H1 (cell line): ENCODE results near the gene LRRC45. TPM values are rescaled to one million over a fixed set of nuclear protein-coding genes. Genes with fewer than 3 reads are reported as not detected.

Experiments
- CTCF ChIA-PET: fragments of 300-600 bp; sonication (Branson Sonifier 250); formaldehyde crosslinking; loops from one replicate; lab custom pipeline; 2021; ENCODE audit not compliant: partially characterized antibody; lab: Charles Lee
- POLR2A ChIA-PET: fragments of 300-600 bp; sonication (Branson Sonifier 250); formaldehyde crosslinking; loops from one replicate; lab custom pipeline; 2021; ENCODE audit warnings: inconsistent platforms; ENCODE audit not compliant: partially characterized antibody; lab: Charles Lee
- DNase-seq, 2 experiments: peaks; one replicate each; pipeline versions ENCODE4 v3.0.0 to v3.0.0-alpha.2; 2010 to 2022; ENCODE audit warnings: low spot score in 2 of 2, low read depth in 1 of 2, mixed read lengths in 1 of 2
- FAIRE-seq: peaks from 2 replicates; lab custom pipeline; 2011; peaks lifted over from hg19 to GRCh38; lab: Jason Lieb, UNC
- H2AFZ ChIP-seq: 2 replicates; pipeline ENCODE4 v1.8.1; 2012; ENCODE audit warnings: low read length, inconsistent platforms
- H2AK5ac ChIP-seq: 2 replicates; pipeline ENCODE4 v1.6.1; 2013; ENCODE audit warnings: low read depth, low read length
- H2BK120ac ChIP-seq: replicated peaks from 2 replicates; pipeline ENCODE3; 2013; ENCODE audit warnings: low read depth, low read length, inconsistent platforms
- H2BK12ac ChIP-seq: 2 replicates; pipeline ENCODE4 v1.6.1; 2013; ENCODE audit warnings: low read depth, low read length
- H2BK15ac ChIP-seq: 2 replicates; pipeline ENCODE4 v1.6.1; 2013; ENCODE audit warnings: low read length
- H2BK20ac ChIP-seq: 2 replicates; pipeline ENCODE4 v1.6.1; 2013; ENCODE audit warnings: low read length
- H2BK5ac ChIP-seq: 2 replicates; pipeline ENCODE4 v1.6.1; 2013; ENCODE audit warnings: low read depth, low read length
- H3K14ac ChIP-seq: 2 replicates; pipeline ENCODE4 v1.6.1; 2013; ENCODE audit warnings: inconsistent platforms; ENCODE audit not compliant: insufficient read length
- H3K18ac ChIP-seq: 2 replicates; pipeline ENCODE4 v1.6.1; 2013; ENCODE audit warnings: low read length; ENCODE audit errors: extremely low read depth
- H3K23ac ChIP-seq: 2 replicates; pipeline ENCODE4 v1.6.1; 2013; ENCODE audit warnings: inconsistent platforms; ENCODE audit not compliant: insufficient read length
- H3K23me2 ChIP-seq: 2 replicates; pipeline ENCODE4 v1.6.1; 2013; ENCODE audit warnings: low read depth, low read length
- H3K27ac ChIP-seq: 2 replicates; pipeline ENCODE4 v1.6.1; 2011; ENCODE audit warnings: low read depth, low read length, inconsistent platforms
- H3K27me3 ChIP-seq, 4 experiments: replicated peaks in 1 of 4; 1 replicate in 1 of 4; 2 replicates in 3 of 4; pipeline versions ENCODE4 v1.6.1 to v1.8.1; 2011 to 2013; ENCODE audit warnings: low read length in 3 of 4, mild to moderate bottlenecking in 3 of 4, inconsistent platforms in 2 of 4, mixed read lengths in 2 of 4, moderate library complexity in 1 of 4; ENCODE audit not compliant: control insufficient read depth in 3 of 4, insufficient read depth in 3 of 4; ENCODE audit errors: extremely low read depth in 1 of 4
- H3K36me3 ChIP-seq, 4 experiments: 2 replicates each; pipeline versions ENCODE4 v1.6.1 to v1.8.1; 2011 to 2013; ENCODE audit warnings: mild to moderate bottlenecking in 4 of 4, low read length in 3 of 4, moderate library complexity in 2 of 4, control low read depth in 1 of 4, inconsistent platforms in 1 of 4; ENCODE audit not compliant: insufficient read depth in 4 of 4, control insufficient read depth in 2 of 4
- H3K4ac ChIP-seq: replicated peaks from 2 replicates; pipeline ENCODE3; 2013; ENCODE audit warnings: low read length, low read depth, mixed read lengths, inconsistent platforms; ENCODE audit not compliant: insufficient read length
- H3K4me1 ChIP-seq, 4 experiments: replicated peaks in 1 of 4; 1 replicate in 1 of 4; 2 replicates in 3 of 4; pipeline versions ENCODE4 v1.6.1 to v1.8.1; 2011 to 2013; ENCODE audit warnings: low read length in 3 of 4, inconsistent platforms in 2 of 4, mixed read lengths in 1 of 4; ENCODE audit not compliant: insufficient read depth in 4 of 4, control insufficient read depth in 3 of 4
- H3K4me2 ChIP-seq, 2 experiments: 2 replicates each; pipeline versions ENCODE4 v1.6.1 to v1.8.1; 2011 to 2013; ENCODE audit warnings: low read depth in 2 of 2, low read length in 2 of 2, control low read depth in 1 of 2, inconsistent platforms in 1 of 2, mild to moderate bottlenecking in 1 of 2; ENCODE audit not compliant: insufficient read depth in 1 of 2
- H3K4me3 ChIP-seq, 4 experiments: fragments of 200-600, 300-600 bp in 1 of 4; sonication (generic), shearing (Covaris generic), sonication (Bioruptor Twin) in 1 of 4; 2 replicates each; pipeline versions ENCODE4 v1.5.1 to v1.8.1; 2011 to 2016; ENCODE audit warnings: low read length in 4 of 4, low read depth in 3 of 4, control low read depth in 2 of 4, inconsistent platforms in 2 of 4, mild to moderate bottlenecking in 2 of 4, mixed read lengths in 1 of 4, moderate library complexity in 1 of 4; ENCODE audit not compliant: insufficient read depth in 2 of 4; ENCODE audit errors: extremely low read depth in 1 of 4
- H3K56ac ChIP-seq: replicated peaks from 2 replicates; pipeline ENCODE3; 2013; ENCODE audit warnings: low read depth, mild to moderate bottlenecking, mixed read lengths, low read length, inconsistent platforms; ENCODE audit not compliant: insufficient read length
- H3K79me1 ChIP-seq: 2 replicates; pipeline ENCODE4 v1.6.1; 2013; ENCODE audit warnings: low read depth, low read length, control low read depth
- H3K79me2 ChIP-seq, 2 experiments: 2 replicates each; pipeline versions ENCODE4 v1.6.1 to v1.8.1; 2012 to 2013; ENCODE audit warnings: low read length in 2 of 2, mild to moderate bottlenecking in 2 of 2, inconsistent platforms in 1 of 2; ENCODE audit not compliant: insufficient read depth in 2 of 2, control insufficient read depth in 1 of 2
- H3K9ac ChIP-seq, 4 experiments: replicated peaks in 1 of 4; 1 replicate in 1 of 4; 2 replicates in 3 of 4; pipeline versions ENCODE4 v1.6.1 to v1.8.1; 2011 to 2013; ENCODE audit warnings: low read depth in 3 of 4, low read length in 3 of 4, control low read depth in 2 of 4, mild to moderate bottlenecking in 2 of 4, moderate library complexity in 2 of 4, inconsistent platforms in 1 of 4; ENCODE audit errors: extremely low read depth in 1 of 4
- H3K9me3 ChIP-seq, 2 experiments: 2 replicates each; pipeline versions ENCODE4 v1.6.1 to v1.8.1; 2012 to 2013; ENCODE audit warnings: mild to moderate bottlenecking in 2 of 2, moderate library complexity in 2 of 2, control low read depth in 1 of 2, inconsistent platforms in 1 of 2, low read depth in 1 of 2, low read length in 1 of 2, mixed read lengths in 1 of 2; ENCODE audit not compliant: insufficient read depth in 2 of 2
- H4K20me1 ChIP-seq, 2 experiments: replicated peaks in 1 of 2; 2 replicates each; pipeline versions ENCODE3 to v1.8.1; 2011 to 2013; ENCODE audit warnings: inconsistent platforms in 2 of 2, low read length in 2 of 2, mild to moderate bottlenecking in 1 of 2; ENCODE audit not compliant: insufficient read depth in 2 of 2, control insufficient read depth in 1 of 2
- H4K5ac ChIP-seq: 2 replicates; pipeline ENCODE4 v1.6.1; 2013; ENCODE audit warnings: low read length, low read depth, mixed read lengths, inconsistent platforms; ENCODE audit not compliant: insufficient read length
- H4K8ac ChIP-seq: 2 replicates; pipeline ENCODE4 v1.8.0; 2013; ENCODE audit warnings: mild to moderate bottlenecking, moderate library complexity, low read length, inconsistent platforms; ENCODE audit not compliant: insufficient read depth; ENCODE audit errors: extremely low read depth
- H4K91ac ChIP-seq: replicated peaks from 2 replicates; pipeline ENCODE3; 2013; ENCODE audit warnings: low read length, mixed read lengths, inconsistent platforms; ENCODE audit not compliant: insufficient read length
- MAX ChIP-seq: IDR thresholded peaks from 2 replicates; pipeline ENCODE4 v1.6.1; 2012; ENCODE audit warnings: inconsistent platforms
- RAD21 ChIP-seq, 2 experiments: IDR thresholded peaks in 1 of 2; conservative IDR thresholded peaks in 1 of 2; 2 replicates each; pipeline ENCODE4 v1.6.1; 2011; ENCODE audit warnings: low read depth in 2 of 2, low read length in 2 of 2, improper control_type of control experiment in 1 of 2, inconsistent platforms in 1 of 2, mild to moderate bottlenecking in 1 of 2, moderate library complexity in 1 of 2
- TCF12 ChIP-seq: IDR thresholded peaks from 2 replicates; pipeline ENCODE4 v1.6.1; 2011; ENCODE audit warnings: low read depth, mild to moderate bottlenecking, low read length
- USF2 ChIP-seq: IDR thresholded peaks from 2 replicates; pipeline ENCODE4 v1.6.1; 2011; ENCODE audit warnings: low read length, improper control_type of control experiment
- YY1 ChIP-seq: IDR thresholded peaks from 2 replicates; pipeline ENCODE4 v1.6.1; 2011; ENCODE audit warnings: low read depth, mild to moderate bottlenecking, low read length
- WGBS, 2 experiments: shearing (Covaris generic) in 1 of 2; methylation state at CpG; one replicate each; pipeline versions ENCODE4 v1.1.6 to v1.1.7; 2013 to 2015; ENCODE audit warnings: low lambda C conversion rate in 2 of 2, mixed read lengths in 2 of 2, inconsistent platforms in 1 of 2, low coverage in 1 of 2, missing lambda C conversion rate in 1 of 2; ENCODE audit not compliant: insufficient replicate concordance in 2 of 2, insufficient coverage in 1 of 2, insufficient read length in 1 of 2; ENCODE audit errors: extremely low coverage in 1 of 2, missing lambda C conversion rate in 1 of 2; 5-methylcytosine and 5-hydroxymethylcytosine counted together
- polyA plus RNA-seq, 7 experiments: library from polyadenylated mRNA; depleted of rRNA in 3 of 7; stranded (reverse) in 5 of 7; unstranded in 2 of 7; fragments of >200 nt in 5 of 7; fragments of 200-250 nt in 2 of 7; gene quantifications; 1 replicate in 5 of 7; 2 replicates in 1 of 7; 4 replicates in 1 of 7; pipeline versions ENCODE4 v1.2.1 to v1.2.3, GENCODE V29; 2011 to 2013; ENCODE audit warnings: missing spikeins in 2 of 7, mixed read lengths in 2 of 7
- total RNA-seq: library from RNA; stranded (reverse); fragmentation: NEBNext Ultra II Directional; extraction: Animal tissue kit (Norgen Biotek cat#: 25700); gene quantifications from 2 replicates; pipeline ENCODE4 v1.2.1, GENCODE V29; 2021

Gene LRRC45
- total and polyA plus RNA-seq, 2 of the 8 experiments (the other 6 are each of a cell fraction or from before 2014, with no cell fraction given): 11.5 to 29.0 TPM

- Histone ChIP-seq H3K79me1 (no peaks in the 10 kb centered on the region; the same call in 1 of the 2 replicates), H2BK5ac (no peak overlapping the region), H3K23me2 (no peaks in the 10 kb centered on the region), H2AFZ (no peak overlapping the region), H3K23ac (no peak overlapping the region), H3K18ac (no peak overlapping the region), H4K91ac (no peak overlapping the region), H2BK15ac (no peak overlapping the region), H3K4ac (no peak overlapping the region), H3K9me3 (no peaks in the 10 kb centered on the region), H2BK20ac (no peak overlapping the region), H3K79me2 (no peaks in the 10 kb centered on the region), H2BK12ac (no peak overlapping the region), H4K5ac (no peak overlapping the region), H3K27ac (no peak overlapping the region; the same call in 1 of the 2 replicates), H3K36me3 (no peaks in the 10 kb centered on the region; a peak in 2 of 8 replicates), H4K20me1 (peaks cover 3 to 10% of the 10 kb centered on the region in 2 experiments), H3K4me2 (no peak overlapping the region), H3K4me1 (no peaks in the 10 kb centered on the region; a peak in 1 of 7 replicates), H3K56ac (no peak overlapping the region), H3K4me3 (no peak overlapping the region), H3K27me3 (no peaks in the 10 kb centered on the region), H3K9ac (no peak overlapping the region), H2BK120ac (no peak overlapping the region), H2AK5ac (no peak overlapping the region), H3K14ac (no peak overlapping the region), H4K8ac (peak overlapping the region; percentile 65; the same call in 1 of the 2 replicates)
- DNase-seq (no peak), FAIRE-seq (no peak)
- WGBS, 2 experiments: 88% methylated on average over 11 of the region's 13 CpGs; no CpG with 5 or more reads in 1 of the 2 experiments
- ChIA-PET POLR2A (interaction anchor here (0.7 to 0.9 kb wide), 2 partner anchors 23 to 73 kb away, joined by 3 read pairs; no protein-coding TSS in a partner anchor), CTCF (interaction anchor here (0.8 to 1.9 kb wide), 3 partner anchors 89 to 145 kb away, joined by 3 to 6 read pairs (median 5); no protein-coding TSS in a partner anchor)
- TF ChIP-seq USF2 (no peak), MAX (no peak), TCF12 (no peak), RAD21 (IDR thresholded peaks at IDR 0.05 in 1 of 2, conservative IDR thresholded peaks at IDR 0.05 in 1 of 2; ENCODE audit: low read depth in 2 of 2, low read length in 2 of 2) (no peak), YY1 (no peak)
These were observed 8.2 kb upstream of the LRRC45 start for GRCh38 chr17:82014971-82015310.
